Urothelium cell line (cell line): ENCODE measurements around the gene LIPG.

Source experiments
- DNase-seq: peaks from one replicate; pipeline ENCODE4 v3.0.0; 2011; ENCODE audit warnings: low spot score, mixed read lengths
- FAIRE-seq: peaks from 2 replicates; lab custom pipeline; 2011; peaks lifted over from hg19 to GRCh38; lab: Jason Lieb, UNC

Gene LIPG

GRCh38 chr18:49609256-49610021, 47.6 kb downstream of the LIPG start:
- no peak for DNase-seq
- no peak for FAIRE-seq

- FAIRE-seq (no peak), DNase-seq (no peak)
Measured at GRCh38 chr18:49610022-49610445, 48.2 kb downstream of the LIPG start.

GRCh38 chr18:49611316-49611715, 49.5 kb downstream of the LIPG start:
- FAIRE-seq (no peak), DNase-seq (no peak)

GRCh38 chr18:49612515-49613033, 50.7 kb downstream of the LIPG start:
- FAIRE-seq: no peak

GRCh38 chr18:49613141-49613640, 51.3 kb downstream of the LIPG start:
- FAIRE-seq (no peak), DNase-seq (peak; percentile 54)

More at GRCh38 chr18:49612515-49613033, 50.7 kb downstream of the LIPG start:
- DNase-seq: no peak

GRCh38 chr18:49613641-49614151, 51.8 kb downstream of the LIPG start:
- FAIRE-seq (no peak), DNase-seq (peak; percentile 30)

GRCh38 chr18:49616618-49617328, 54.9 kb downstream of the LIPG start:
- FAIRE-seq (no peak), DNase-seq (no peak)

GRCh38 chr18:49617329-49617695, 55.5 kb downstream of the LIPG start:
- FAIRE-seq (no peak), DNase-seq (no peak)

GRCh38 chr18:49617865-49618264, 56.0 kb downstream of the LIPG start:
- DNase-seq: no peak
- no peak for FAIRE-seq

- FAIRE-seq: no peak
- DNase-seq: no peak
Measured at GRCh38 chr18:49618742-49619681, 57.2 kb downstream of the LIPG start.

- DNase-seq (no peak), FAIRE-seq (no peak)
Measured at GRCh38 chr18:49619801-49620200, 57.9 kb downstream of the LIPG start.

- FAIRE-seq: no peak
Measured at GRCh38 chr18:49621301-49621700, 59.4 kb downstream of the LIPG start.

GRCh38 chr18:49621717-49622351, 60.0 kb downstream of the LIPG start:
- FAIRE-seq (no peak), DNase-seq (no peak)

More at GRCh38 chr18:49621301-49621700, 59.4 kb downstream of the LIPG start:
- DNase-seq: no peak

- FAIRE-seq (no peak), DNase-seq (no peak)
Measured at GRCh38 chr18:49623571-49623970, 61.7 kb downstream of the LIPG start.

GRCh38 chr18:49625021-49625691, 63.3 kb downstream of the LIPG start:
- FAIRE-seq: no peak
- no peak for DNase-seq

GRCh38 chr18:49626842-49627467, 65.1 kb downstream of the LIPG start:
- FAIRE-seq (no peak), DNase-seq (no peak)

GRCh38 chr18:49628119-49628518, 66.3 kb downstream of the LIPG start:
- DNase-seq: no peak
- no peak for FAIRE-seq

- DNase-seq (no peak), FAIRE-seq (no peak)
Measured at GRCh38 chr18:49628881-49629795, 67.3 kb downstream of the LIPG start.
